Measurements from ENCODE around the gene PPP1R16B. TPM values are rescaled to one million over a fixed set of nuclear protein-coding genes. Genes with fewer than 3 reads are reported as not detected.
A peak's percentile ranks its signal among the peaks of the same experiment; 100 is the strongest.

Gene PPP1R16B
- total RNA-seq, 2 experiments from 2014 or later, result 72.9 to 73.4 TPM

DNA sequence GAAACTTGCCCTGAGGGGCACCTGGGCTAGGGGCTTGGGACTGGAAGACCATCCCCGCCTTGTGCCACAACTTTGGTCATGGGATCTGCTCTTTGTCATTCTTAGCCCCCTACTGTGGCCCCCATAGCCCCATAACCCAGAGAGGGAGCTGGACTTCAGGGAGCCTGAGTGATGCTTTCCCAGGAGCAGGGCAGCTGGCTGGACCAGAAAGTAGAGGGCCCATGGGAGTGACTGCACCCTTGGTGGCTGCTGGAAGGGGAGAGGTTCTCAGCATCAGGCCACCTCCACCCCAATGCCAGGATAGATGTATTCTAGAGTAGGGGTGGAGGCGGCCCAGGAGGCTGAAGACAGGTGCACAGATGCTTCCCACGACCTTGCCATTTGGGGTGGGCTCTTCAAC lies 114.9 kb downstream of the PPP1R16B start:
- Mint-ChIP-seq H3K9me3 (no peaks in the 10 kb centered on the region), H3K27ac (no peak overlapping the region), H3K4me1 (peaks cover 5% of the 10 kb centered on the region), H3K27me3 (no peaks in the 10 kb centered on the region), H3K36me3 (peaks cover 6% of the 10 kb centered on the region), H3K4me3 (no peak overlapping the region)
- no peak for DNase-seq
- no peak for ATAC-seq (ENCODE audit: low read depth)
- POLR2A ChIA-PET, result no interaction called here

DNA sequence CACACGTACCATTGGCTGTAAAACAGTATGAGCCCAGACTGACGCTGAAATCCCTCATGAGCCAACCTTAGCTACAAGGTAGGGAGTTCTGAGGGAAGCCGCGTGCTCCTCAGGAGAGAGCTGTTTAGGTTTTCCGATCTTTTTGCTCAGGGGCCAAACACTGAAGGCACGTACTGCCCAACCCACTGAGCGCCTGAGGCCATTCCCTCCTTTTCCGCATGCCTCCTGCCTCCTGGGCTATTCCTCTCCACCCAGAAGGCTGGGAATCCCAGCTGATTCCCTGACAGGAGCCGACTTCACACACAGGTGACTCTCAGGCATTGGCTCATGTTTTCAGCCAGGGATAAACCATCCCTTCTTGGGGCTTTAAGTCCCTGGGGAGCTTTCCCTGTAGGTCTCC lies 115.4 kb downstream of the PPP1R16B start:
- Mint-ChIP-seq H3K4me3 (no peak overlapping the region), H3K27ac (no peak overlapping the region), H3K4me1 (peaks cover 8% of the 10 kb centered on the region), H3K36me3 (peaks cover 6% of the 10 kb centered on the region), H3K9me3 (no peaks in the 10 kb centered on the region), H3K27me3 (no peaks in the 10 kb centered on the region)
- no peak for ATAC-seq (ENCODE audit: low read depth)
- no peak for DNase-seq
- POLR2A ChIA-PET, result no interaction called here

DNA sequence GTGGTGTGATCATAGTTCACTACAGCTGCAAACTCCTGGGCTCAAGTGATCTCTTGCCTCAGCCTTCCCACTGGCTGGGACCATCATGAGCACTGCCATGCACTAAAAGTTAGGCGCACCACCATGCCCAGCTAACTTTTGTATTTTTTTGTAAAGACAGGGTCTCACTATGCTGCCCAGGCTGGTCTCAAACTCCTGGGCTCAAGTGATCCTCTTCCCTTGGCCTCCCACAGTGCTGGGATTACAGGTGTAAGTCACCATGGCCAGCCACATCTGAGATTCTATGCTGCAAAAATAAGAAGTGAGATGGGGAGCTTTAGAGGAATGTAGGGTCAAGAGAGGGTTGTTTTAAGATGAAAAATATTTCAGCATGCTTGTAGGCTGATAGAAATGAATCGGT lies 119.2 kb downstream of the PPP1R16B start:
- POLR2A ChIA-PET, result no interaction called here
- Mint-ChIP-seq H3K27me3 (no peaks in the 10 kb centered on the region), H3K36me3 (peaks cover 12% of the 10 kb centered on the region), H3K27ac (peak overlapping the region; percentile 4), H3K9me3 (no peaks in the 10 kb centered on the region), H3K4me3 (no peak overlapping the region), H3K4me1 (peaks cover 20% of the 10 kb centered on the region)
- DNase-seq (no peak), ATAC-seq (ENCODE audit: low read depth) (no peak)

DNA sequence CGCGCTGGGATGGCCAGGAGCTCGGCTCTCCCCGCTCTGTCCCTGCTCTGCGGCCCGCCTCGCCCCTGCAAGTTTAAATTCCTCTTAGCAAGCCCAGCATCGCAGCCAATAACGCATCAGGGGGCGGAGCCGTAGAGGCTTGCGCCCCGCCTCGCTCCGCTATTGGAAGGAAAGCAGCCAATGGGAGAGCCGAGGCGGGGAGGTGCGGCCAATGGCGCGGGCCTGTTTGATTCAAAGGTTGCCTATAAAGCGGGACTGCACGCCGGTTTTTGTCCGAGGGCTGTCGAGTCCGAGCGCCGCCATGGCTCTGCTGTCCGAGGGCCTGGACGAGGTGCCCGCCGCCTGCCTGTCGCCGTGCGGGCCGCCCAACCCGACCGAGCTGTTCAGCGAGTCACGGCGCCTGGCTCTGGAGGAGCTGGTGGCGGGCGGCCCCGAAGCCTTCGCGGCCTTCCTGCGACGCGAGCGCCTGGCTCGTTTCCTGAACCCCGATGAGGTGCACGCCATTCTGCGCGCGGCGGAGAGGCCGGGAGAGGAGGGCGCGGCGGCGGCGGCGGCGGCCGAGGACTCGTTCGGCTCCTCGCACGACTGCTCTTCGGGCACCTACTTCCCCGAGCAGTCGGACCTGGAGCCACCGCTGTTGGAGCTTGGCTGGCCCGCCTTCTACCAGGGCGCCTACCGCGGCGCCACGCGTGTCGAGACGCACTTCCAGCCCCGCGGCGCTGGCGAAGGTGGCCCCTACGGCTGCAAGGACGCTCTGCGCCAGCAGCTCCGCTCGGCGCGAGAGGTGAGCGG lies 120.8 kb downstream of the PPP1R16B start, which contains the start of gene FAM83D:
Gene FAM83D, plus strand, starts transcription at position 276 of the 792 bp plus-strand sequence. Its CDS starts 26 bp downstream, at position 302.
- no peaks in the 10 kb centered on the region for H3K9me3 Mint-ChIP-seq
- H3K27me3 Mint-ChIP-seq, result no peaks in the 10 kb centered on the region
- peaks cover 31% of the 10 kb centered on the region for H3K4me1 Mint-ChIP-seq
- peak within 1 kb of the TSS; percentile 89 for H3K4me3 Mint-ChIP-seq
- DNase-seq (peak; percentile 94), ATAC-seq (ENCODE audit: low read depth) (peak; percentile 95)
- POLR2A ChIA-PET, result interaction anchor here (0.6 to 1.6 kb wide), 6 partner anchors 25 to 491 kb away, joined by 3 to 14 read pairs (median 4); partner anchors contain the start of genes DHX35 and SNHG17
- peak within 1 kb of the TSS; percentile 77 for H3K27ac Mint-ChIP-seq
- H3K36me3 Mint-ChIP-seq, result peaks cover 16% of the 10 kb centered on the region

DNA sequence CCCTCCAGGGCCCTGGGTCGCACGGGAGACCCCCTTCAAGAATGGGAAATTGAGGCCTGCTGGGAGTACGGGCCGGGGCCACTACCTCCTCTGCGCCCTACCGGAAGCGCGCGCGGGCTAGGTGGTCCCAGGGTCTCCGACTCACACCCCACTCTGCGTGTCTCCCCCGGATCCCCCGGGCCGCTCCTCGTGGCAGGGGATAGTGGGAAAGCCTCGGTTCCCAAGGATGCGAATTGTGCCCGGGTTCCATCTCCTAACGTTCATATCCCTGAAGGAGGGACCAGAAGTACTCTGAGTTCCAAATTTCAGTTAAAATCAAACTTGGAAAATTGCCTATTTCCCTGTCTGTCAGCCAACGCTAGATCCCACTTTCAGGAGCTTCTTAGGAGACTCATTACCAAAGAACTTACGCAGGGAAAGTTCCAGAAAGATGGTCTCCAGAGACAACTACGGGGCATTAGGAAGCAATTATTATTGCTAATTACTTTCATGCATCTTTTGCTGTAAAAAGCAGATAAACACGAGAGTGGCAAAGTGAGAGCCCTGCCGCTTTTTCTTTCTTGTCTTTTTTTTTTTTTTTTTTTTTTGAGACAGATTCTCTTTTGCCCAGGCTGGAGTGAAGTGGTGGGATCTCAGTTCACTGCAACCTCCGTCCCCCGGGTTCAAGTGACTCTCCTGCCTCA lies 121.6 kb downstream of the PPP1R16B start:
- ATAC-seq (ENCODE audit: low read depth) (peak; percentile 5), DNase-seq (no peak)

DNA sequence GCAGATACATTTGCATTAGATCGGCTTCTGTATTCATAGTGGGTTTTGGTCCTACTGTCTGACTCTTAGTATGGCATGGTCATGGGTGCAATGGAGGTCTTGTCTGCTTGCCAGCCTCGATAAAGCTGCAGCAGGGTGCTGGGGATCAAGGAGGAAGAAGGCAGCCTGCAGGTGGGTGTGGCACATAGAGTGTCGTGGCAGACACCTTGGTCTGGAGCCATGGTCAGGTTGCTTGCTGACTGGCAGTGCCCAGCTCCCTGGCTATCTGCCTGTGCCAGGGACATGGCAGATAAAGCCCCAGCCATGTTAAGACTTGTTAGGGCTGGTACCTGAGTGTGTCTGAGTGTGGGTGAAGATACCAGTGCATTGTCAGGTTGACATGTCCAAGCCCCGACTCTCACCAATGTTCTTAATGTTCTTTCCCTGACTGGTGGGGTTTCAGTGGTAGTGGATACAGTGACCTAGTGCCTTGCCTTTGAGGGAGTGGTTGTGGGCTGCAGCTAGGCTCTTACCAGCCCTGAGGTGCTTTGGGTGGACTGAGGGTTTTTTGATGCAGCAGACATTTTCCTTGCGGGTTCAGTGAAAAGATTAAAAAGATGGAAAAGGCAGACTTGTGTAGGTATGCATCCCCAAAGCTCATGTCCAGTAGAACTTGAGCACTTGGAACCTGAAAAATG lies 122.5 kb downstream of the PPP1R16B start:
- H3K27me3 Mint-ChIP-seq, result no peaks in the 10 kb centered on the region
- peaks cover 16% of the 10 kb centered on the region for H3K36me3 Mint-ChIP-seq
- H3K4me3 Mint-ChIP-seq, result peak overlapping the region; percentile 89
- H3K9me3 Mint-ChIP-seq, result no peaks in the 10 kb centered on the region
- ATAC-seq (ENCODE audit: low read depth) (no peak), DNase-seq (no peak)
- no peak overlapping the region for H3K27ac Mint-ChIP-seq
- POLR2A ChIA-PET, result interaction anchor here (0.7 kb wide), 1 partner anchor 121 kb away, joined by 3 read pairs; no protein-coding TSS in a partner anchor
- peaks cover 38% of the 10 kb centered on the region for H3K4me1 Mint-ChIP-seq

More for the DNA sequence above, 121.6 kb downstream of the PPP1R16B start:
- H3K4me1 Mint-ChIP-seq, result peaks cover 32% of the 10 kb centered on the region
- no peaks in the 10 kb centered on the region for H3K27me3 Mint-ChIP-seq
- H3K9me3 Mint-ChIP-seq, result no peaks in the 10 kb centered on the region
- POLR2A ChIA-PET, result interaction anchor here (1.6 kb wide), 2 partner anchors 25 to 35 kb away, joined by 5 to 14 read pairs; partner anchors contain the start of gene DHX35
- H3K27ac Mint-ChIP-seq, result peak overlapping the region; percentile 77
- H3K36me3 Mint-ChIP-seq, result peaks cover 16% of the 10 kb centered on the region
- peak overlapping the region; percentile 89 for H3K4me3 Mint-ChIP-seq

DNA sequence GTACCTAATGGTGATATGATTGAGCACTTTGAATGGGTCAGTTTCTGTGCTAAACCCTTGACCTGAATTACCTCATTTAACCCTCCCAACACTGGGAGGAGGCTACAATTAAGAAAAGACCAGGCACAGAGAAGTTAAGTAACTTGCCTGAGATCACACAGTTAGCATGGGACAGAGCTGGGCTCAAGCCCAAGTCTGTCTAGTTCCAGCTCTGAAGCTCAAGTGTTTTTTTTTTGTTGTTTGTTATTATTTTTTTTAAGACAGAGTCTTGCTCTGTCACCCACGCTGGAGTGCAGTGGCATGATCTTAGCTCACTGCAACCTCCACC lies 124.7 kb downstream of the PPP1R16B start:
- DNase-seq, result no peak
- Mint-ChIP-seq H3K27ac (no peak overlapping the region), H3K27me3 (no peaks in the 10 kb centered on the region), H3K4me1 (peaks cover 34% of the 10 kb centered on the region), H3K36me3 (peaks cover 17% of the 10 kb centered on the region), H3K4me3 (peak overlapping the region; percentile 53), H3K9me3 (no peaks in the 10 kb centered on the region)
- no peak for ATAC-seq (ENCODE audit: low read depth)
- POLR2A ChIA-PET, result interaction anchor here (1.8 kb wide), 1 partner anchor 32 kb away, joined by 10 read pairs; the partner anchor contains the start of gene DHX35

DNA sequence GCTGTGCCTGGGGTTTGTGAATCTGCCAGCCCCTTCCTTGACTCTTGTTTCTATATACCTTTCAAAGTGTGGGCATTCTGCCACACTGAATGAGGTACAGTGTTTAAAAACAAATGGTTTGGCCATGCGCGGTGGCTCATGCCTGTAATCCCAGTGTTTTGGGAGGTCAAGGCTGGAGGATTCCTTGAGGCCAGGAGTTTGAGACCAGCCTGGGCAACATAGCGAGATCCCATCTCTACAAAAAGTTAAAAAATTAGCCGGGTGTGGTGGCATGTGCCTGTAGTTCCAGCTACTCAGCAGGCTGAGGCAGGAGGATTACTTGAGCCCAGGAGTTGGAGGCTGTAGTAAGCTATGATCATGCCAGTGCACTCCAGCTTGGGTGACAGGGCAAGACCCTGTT lies 126.5 kb downstream of the PPP1R16B start:
- no peaks in the 10 kb centered on the region for H3K27me3 Mint-ChIP-seq
- H3K9me3 Mint-ChIP-seq, result no peaks in the 10 kb centered on the region
- H3K27ac Mint-ChIP-seq, result no peak overlapping the region
- H3K36me3 Mint-ChIP-seq, result peaks cover 17% of the 10 kb centered on the region
- DNase-seq, result no peak
- no peak overlapping the region for H3K4me3 Mint-ChIP-seq
- POLR2A ChIA-PET, result no interaction called here
- ATAC-seq (ENCODE audit: low read depth), result no peak
- H3K4me1 Mint-ChIP-seq, result peaks cover 35% of the 10 kb centered on the region

DNA sequence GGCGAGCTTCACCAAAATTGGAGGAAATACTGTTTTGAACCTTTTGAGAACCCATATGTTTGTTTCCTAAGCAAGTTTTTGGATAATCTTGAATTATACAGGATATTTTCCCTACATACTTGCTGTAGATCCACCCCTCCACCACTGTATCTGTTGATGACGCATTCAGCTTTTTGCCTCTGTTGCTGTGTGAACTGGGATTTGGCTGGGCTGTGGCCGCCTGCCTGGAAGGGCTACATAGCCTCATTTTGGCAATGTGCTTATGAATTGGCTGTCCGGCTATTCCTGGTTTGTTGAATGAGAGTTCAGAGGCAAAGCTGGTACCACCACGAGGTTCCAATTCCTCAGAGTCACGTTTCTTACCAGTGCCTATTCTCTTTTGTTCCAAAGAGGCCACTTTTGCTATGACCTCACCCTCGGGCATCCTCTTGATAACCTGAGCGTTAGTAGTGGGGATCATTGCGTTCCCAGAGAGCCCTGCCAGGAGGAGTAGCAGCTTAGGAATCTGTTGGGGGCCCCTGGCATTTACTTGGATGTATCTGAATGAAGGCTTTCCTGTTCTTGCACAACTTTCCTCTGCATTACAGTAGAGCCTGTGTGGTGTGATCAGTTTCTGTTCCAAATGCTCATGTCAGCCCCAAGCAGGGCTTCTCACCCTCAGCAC lies 127.1 kb downstream of the PPP1R16B start:
- no peaks in the 10 kb centered on the region for H3K27me3 Mint-ChIP-seq
- H3K9me3 Mint-ChIP-seq, result no peaks in the 10 kb centered on the region
- no peak for ATAC-seq (ENCODE audit: low read depth)
- DNase-seq, result no peak
- POLR2A ChIA-PET, result no interaction called here
- H3K27ac Mint-ChIP-seq, result peak overlapping the region; percentile 28
- H3K36me3 Mint-ChIP-seq, result peaks cover 19% of the 10 kb centered on the region
- peaks cover 37% of the 10 kb centered on the region for H3K4me1 Mint-ChIP-seq
- no peak overlapping the region for H3K4me3 Mint-ChIP-seq

DNA sequence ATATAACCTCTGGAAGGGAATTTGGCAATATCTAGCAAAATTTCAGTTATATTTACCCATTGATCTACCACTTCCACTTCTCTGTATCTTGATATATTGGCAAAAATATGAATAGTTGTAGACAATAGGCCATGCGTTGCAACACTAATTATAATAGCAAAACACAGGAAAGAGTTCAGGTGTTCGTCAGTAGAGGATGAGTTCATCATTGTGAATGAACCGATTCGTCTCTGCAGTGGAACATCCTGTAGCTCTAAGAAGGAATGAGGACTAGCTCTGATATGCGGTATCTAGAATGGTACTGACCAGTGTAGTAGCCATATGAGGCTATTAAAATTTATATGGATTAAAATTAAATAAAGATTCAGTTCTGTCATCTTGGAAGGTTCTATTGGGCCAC lies 129.0 kb downstream of the PPP1R16B start:
- peaks cover 36% of the 10 kb centered on the region for H3K4me1 Mint-ChIP-seq

DNA sequence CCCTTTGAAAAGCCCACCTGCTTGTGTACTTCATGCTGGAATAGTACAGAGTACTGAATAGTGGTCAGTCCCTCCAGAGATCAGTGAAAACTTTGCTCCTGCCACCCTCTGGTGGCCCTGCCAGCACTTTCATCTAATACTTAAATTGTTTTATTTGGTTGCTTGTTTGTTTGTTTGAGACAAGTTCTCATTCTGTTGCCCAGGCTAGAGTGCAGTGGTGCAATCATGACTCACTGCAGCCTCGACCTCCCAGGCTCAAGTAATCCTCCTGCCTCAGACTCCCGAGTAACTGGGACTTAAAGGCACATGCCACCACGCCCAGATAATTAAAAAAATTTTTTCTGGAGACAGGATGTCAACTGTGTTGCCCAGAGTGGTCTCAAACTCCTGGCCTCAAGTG lies 129.8 kb downstream of the PPP1R16B start:
- no peak overlapping the region for H3K27ac Mint-ChIP-seq
- DNase-seq (no peak), ATAC-seq (ENCODE audit: low read depth) (no peak)
- H3K4me3 Mint-ChIP-seq, result no peak overlapping the region
- H3K36me3 Mint-ChIP-seq, result peaks cover 22% of the 10 kb centered on the region
- H3K9me3 Mint-ChIP-seq, result no peaks in the 10 kb centered on the region
- no peaks in the 10 kb centered on the region for H3K27me3 Mint-ChIP-seq
- peaks cover 34% of the 10 kb centered on the region for H3K4me1 Mint-ChIP-seq
- POLR2A ChIA-PET, result no interaction called here

More for the DNA sequence above, 129.0 kb downstream of the PPP1R16B start:
- H3K9me3 Mint-ChIP-seq, result no peaks in the 10 kb centered on the region
- POLR2A ChIA-PET, result no interaction called here
- no peaks in the 10 kb centered on the region for H3K27me3 Mint-ChIP-seq
- peaks cover 19% of the 10 kb centered on the region for H3K36me3 Mint-ChIP-seq
- H3K27ac Mint-ChIP-seq, result no peak overlapping the region
- H3K4me3 Mint-ChIP-seq, result no peak overlapping the region
- DNase-seq (no peak), ATAC-seq (ENCODE audit: low read depth) (no peak)

DNA sequence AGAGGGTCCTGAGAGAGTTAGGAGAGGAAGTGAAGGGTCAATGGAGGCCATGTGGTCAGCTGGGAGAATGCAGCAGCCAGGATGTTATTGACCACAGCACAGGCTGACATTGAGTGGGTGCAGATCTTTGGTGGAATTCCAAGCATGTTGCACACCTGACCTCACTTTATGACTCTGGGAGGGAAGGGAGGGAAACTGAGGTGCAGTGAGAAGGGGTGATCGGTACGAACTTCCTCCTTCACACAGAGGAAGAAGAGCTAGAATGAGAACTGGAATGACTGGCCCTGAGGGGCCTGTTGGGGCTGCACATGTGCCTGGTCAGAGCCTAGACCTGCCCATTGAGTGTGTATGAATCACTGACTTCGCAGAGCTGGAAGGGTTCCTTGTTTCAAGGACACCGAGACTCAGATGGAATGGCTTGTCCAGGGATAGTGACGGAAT lies 130.5 kb downstream of the PPP1R16B start:
- H3K27me3 Mint-ChIP-seq, result no peaks in the 10 kb centered on the region
- H3K4me1 Mint-ChIP-seq, result peaks cover 32% of the 10 kb centered on the region
- peaks cover 21% of the 10 kb centered on the region for H3K36me3 Mint-ChIP-seq
- POLR2A ChIA-PET, result no interaction called here
- ATAC-seq (ENCODE audit: low read depth) (no peak), DNase-seq (no peak)
- H3K9me3 Mint-ChIP-seq, result no peaks in the 10 kb centered on the region
- no peak overlapping the region for H3K4me3 Mint-ChIP-seq
- H3K27ac Mint-ChIP-seq, result peak overlapping the region; percentile 38

DNA sequence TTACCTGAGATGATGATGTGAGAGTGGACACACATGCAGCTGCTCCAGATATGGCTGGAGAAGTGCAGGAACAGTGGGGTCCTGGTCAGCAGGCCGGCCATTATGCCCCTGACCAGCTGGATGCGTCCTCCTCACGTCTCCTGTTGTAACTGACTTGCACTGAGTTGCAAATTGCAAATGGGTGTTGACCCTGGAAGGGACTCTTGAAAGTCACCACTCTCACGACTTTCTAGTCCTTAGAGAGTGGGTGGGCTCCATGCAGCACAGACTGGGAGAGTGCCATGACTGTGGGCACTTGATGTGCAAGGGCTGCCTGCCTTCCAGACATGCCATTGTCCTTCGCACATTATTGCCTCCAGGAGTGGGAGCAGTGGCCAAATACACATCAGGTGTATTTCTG lies 131.5 kb downstream of the PPP1R16B start:
- no peaks in the 10 kb centered on the region for H3K27me3 Mint-ChIP-seq
- ATAC-seq (ENCODE audit: low read depth) (no peak), DNase-seq (no peak)
- H3K4me1 Mint-ChIP-seq, result peaks cover 28% of the 10 kb centered on the region
- H3K9me3 Mint-ChIP-seq, result no peaks in the 10 kb centered on the region
- H3K27ac Mint-ChIP-seq, result no peak overlapping the region
- POLR2A ChIA-PET, result no interaction called here
- peaks cover 22% of the 10 kb centered on the region for H3K36me3 Mint-ChIP-seq
- H3K4me3 Mint-ChIP-seq, result no peak overlapping the region

All from activated naive CD8-positive, alpha-beta T cell treated with anti-CD3 and anti-CD28 coated beads, Interleukin-2, amount 10 ng/mL, durations not matched to agents 7 days and 5 days (primary cell).